ENCODE data around the gene CRYGA.

DNA sequence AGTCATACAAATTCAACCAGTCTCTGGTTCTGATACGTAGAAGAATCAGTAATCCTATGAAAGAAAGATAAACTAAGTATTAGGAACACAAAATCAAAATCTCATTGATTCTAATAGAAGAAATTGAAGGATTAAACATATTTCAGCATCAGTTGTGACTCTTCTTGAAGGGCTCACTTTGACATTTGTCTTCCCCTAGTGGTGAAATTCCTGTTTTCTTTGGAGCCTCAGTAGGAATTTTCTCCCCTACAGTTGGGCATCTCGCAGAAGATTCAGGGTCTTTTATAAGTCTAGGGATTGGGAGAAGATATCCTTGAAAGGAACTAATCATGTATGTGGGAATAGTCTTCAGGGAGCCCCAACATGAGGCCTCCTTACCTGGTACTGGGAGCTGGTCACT, 14.6 kb downstream of the CRYGA start:
- TF ChIP-seq, protein P1, sequence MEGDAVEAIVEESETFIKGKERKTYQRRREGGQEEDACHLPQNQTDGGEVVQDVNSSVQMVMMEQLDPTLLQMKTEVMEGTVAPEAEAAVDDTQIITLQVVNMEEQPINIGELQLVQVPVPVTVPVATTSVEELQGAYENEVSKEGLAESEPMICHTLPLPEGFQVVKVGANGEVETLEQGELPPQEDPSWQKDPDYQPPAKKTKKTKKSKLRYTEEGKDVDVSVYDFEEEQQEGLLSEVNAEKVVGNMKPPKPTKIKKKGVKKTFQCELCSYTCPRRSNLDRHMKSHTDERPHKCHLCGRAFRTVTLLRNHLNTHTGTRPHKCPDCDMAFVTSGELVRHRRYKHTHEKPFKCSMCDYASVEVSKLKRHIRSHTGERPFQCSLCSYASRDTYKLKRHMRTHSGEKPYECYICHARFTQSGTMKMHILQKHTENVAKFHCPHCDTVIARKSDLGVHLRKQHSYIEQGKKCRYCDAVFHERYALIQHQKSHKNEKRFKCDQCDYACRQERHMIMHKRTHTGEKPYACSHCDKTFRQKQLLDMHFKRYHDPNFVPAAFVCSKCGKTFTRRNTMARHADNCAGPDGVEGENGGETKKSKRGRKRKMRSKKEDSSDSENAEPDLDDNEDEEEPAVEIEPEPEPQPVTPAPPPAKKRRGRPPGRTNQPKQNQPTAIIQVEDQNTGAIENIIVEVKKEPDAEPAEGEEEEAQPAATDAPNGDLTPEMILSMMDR (IDR thresholded peaks at IDR 0.05), result no peak
- TF ChIP-seq POLR2AphosphoS5 (IDR thresholded peaks at IDR 0.05), result no peak
